Endodermal cell (in vitro differentiated cells): ENCODE results near the gene KLHL22. TPM values are rescaled to one million over a fixed set of nuclear protein-coding genes. Genes with fewer than 3 reads are reported as not detected.
A peak's percentile ranks its signal among the peaks of the same experiment; 100 is the strongest.

ENCODE experiments used
- DNase-seq: peaks from one replicate; pipeline ENCODE4 v3.0.0-alpha.2; 2017
- H3K27ac ChIP-seq: 2 replicates; pipeline ENCODE4 v1.5.1; 2013; ENCODE audit warnings: mild to moderate bottlenecking, low read depth, low read length, moderate library complexity
- H3K27me3 ChIP-seq: 2 replicates; pipeline ENCODE4 v1.6.1; 2013; ENCODE audit warnings: mild to moderate bottlenecking, low read length, moderate library complexity; ENCODE audit not compliant: insufficient read depth, control insufficient read depth, poor library complexity, severe bottlenecking
- H3K36me3 ChIP-seq: 2 replicates; pipeline ENCODE4 v1.7.0; 2013; ENCODE audit warnings: mild to moderate bottlenecking, low read length, moderate library complexity; ENCODE audit not compliant: control insufficient read depth, insufficient read depth
- H3K4me1 ChIP-seq: one replicate; pipeline ENCODE4 v1.7.0; 2013; ENCODE audit warnings: low read length; ENCODE audit not compliant: control insufficient read depth, insufficient read depth
- H3K4me3 ChIP-seq: 2 replicates; pipeline ENCODE4 v1.5.1; 2013; ENCODE audit warnings: mild to moderate bottlenecking, low read length, moderate library complexity
- H3K9ac ChIP-seq: 2 replicates; pipeline ENCODE4 v1.6.1; 2013; ENCODE audit warnings: mild to moderate bottlenecking, low read length, moderate library complexity; ENCODE audit not compliant: poor library complexity, severe bottlenecking; ENCODE audit errors: extremely low read depth
- H3K9me3 ChIP-seq: 2 replicates; pipeline ENCODE4 v1.6.1; 2013; ENCODE audit warnings: mild to moderate bottlenecking, low read length, moderate library complexity; ENCODE audit not compliant: control insufficient read depth
- H3K27ac Mint-ChIP-seq: 2 replicates; pipeline ENCODE4 v1.8.0; 2020; ENCODE audit warnings: mixed read lengths
- H3K27me3 Mint-ChIP-seq: 2 replicates; pipeline ENCODE4 v1.8.0; 2021; ENCODE audit warnings: mild to moderate bottlenecking, mixed read lengths; ENCODE audit not compliant: insufficient read depth
- H3K36me3 Mint-ChIP-seq: 2 replicates; pipeline ENCODE4 v1.8.0; 2020; ENCODE audit warnings: low read depth, mixed read lengths
- H3K4me1 Mint-ChIP-seq: 2 replicates; pipeline ENCODE4 v1.8.0; 2020; ENCODE audit warnings: mixed read lengths
- H3K4me3 Mint-ChIP-seq: 2 replicates; pipeline ENCODE4 v1.8.0; 2020; ENCODE audit warnings: mild to moderate bottlenecking, moderate library complexity, mixed read lengths
- H3K9me3 Mint-ChIP-seq: 2 replicates; pipeline ENCODE4 v1.8.0; 2020; ENCODE audit warnings: mild to moderate bottlenecking, mixed read lengths
- CTCF ChIP-seq: fragments of 200-600 bp; sonication (generic); conservative IDR thresholded peaks from 2 replicates; pipeline ENCODE4 v1.5.0; 2021; ENCODE audit warnings: antibody characterized with exemption, mild to moderate bottlenecking
- WGBS, 2 experiments: methylation state at CpG; one replicate each; pipeline versions ENCODE4 v1.1.5 to v1.1.7; 2013; ENCODE audit warnings: missing lambda C conversion rate in 2 of 2, mixed read lengths in 1 of 2; ENCODE audit not compliant: insufficient coverage in 1 of 2, insufficient read length in 1 of 2; 5-methylcytosine and 5-hydroxymethylcytosine counted together
- total RNA-seq, 2 donors: library from RNA; stranded (reverse); fragmentation: NEBNext Ultra II Directional in 1 of 2; extraction: Animal tissue kit (Norgen Biotek cat#: 25700) in 1 of 2; gene quantifications; 2 replicates in 1 of 2; 3 replicates in 1 of 2; pipeline ENCODE4 v1.2.1, GENCODE V29; 2021

Gene KLHL22
- total RNA-seq, 2 donors from 2014 or later: 26.5 to 32.8 TPM

GRCh38 chr22:20459862-20460261, 35.7 kb downstream of the KLHL22 start:
- Histone ChIP-seq H3K4me1 (no peaks in the 10 kb centered on the region), H3K27ac (peak overlapping the region; percentile 41), H3K36me3 (peaks cover 18% of the 10 kb centered on the region), H3K27me3 (no peaks in the 10 kb centered on the region), H3K9me3 (no peaks in the 10 kb centered on the region), H3K4me3 (no peak overlapping the region), H3K9ac (no peak overlapping the region)
- Mint-ChIP-seq H3K9me3 (no peaks in the 10 kb centered on the region), H3K4me3 (no peak overlapping the region), H3K4me1 (peaks cover 8% of the 10 kb centered on the region), H3K36me3 (peaks cover 17% of the 10 kb centered on the region), H3K27me3 (peaks cover 2% of the 10 kb centered on the region), H3K27ac (no peak overlapping the region)
- no peak for DNase-seq
- WGBS, 2 experiments: 77 to 92% methylated on average over 3 to 4 of the region's 4 CpGs
- TF ChIP-seq CTCF: no peak

DNA sequence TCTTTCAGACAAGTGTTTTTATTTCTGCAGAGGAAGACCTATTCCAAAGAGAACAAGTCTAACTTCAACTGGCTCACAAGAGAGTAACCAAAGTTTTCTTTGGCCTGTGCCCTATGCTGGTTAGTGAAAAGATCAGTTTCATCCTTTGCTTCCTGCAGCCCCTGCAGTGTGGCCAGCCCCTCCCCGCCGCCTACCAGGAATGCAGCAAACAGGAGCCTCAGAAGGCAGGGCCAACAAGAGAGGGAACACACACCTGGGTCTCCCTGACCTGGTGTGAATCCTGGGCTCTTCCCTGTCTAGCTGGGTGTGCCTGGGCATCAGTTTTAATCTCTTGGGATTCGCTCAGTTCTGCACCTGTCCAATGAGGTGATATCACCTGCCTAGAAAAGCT, 36.4 kb downstream of the KLHL22 start:
- H3K9me3 Mint-ChIP-seq: no peaks in the 10 kb centered on the region
- Histone ChIP-seq H3K4me1 (no peaks in the 10 kb centered on the region), H3K27ac (no peak overlapping the region), H3K9me3 (no peaks in the 10 kb centered on the region), H3K27me3 (no peaks in the 10 kb centered on the region), H3K36me3 (peaks cover 18% of the 10 kb centered on the region), H3K4me3 (no peak overlapping the region), H3K9ac (no peak overlapping the region)
- H3K27ac Mint-ChIP-seq: no peak overlapping the region
- no peak for TF ChIP-seq CTCF
- DNase-seq: peak; percentile 75
- H3K36me3 Mint-ChIP-seq: peaks cover 19% of the 10 kb centered on the region
- H3K4me3 Mint-ChIP-seq: no peak overlapping the region
- WGBS, 2 experiments: 86 to 100% methylated on average over 3 of the region's 3 CpGs
- peaks cover 8% of the 10 kb centered on the region for H3K4me1 Mint-ChIP-seq
- peaks cover 2% of the 10 kb centered on the region for H3K27me3 Mint-ChIP-seq

GRCh38 chr22:20458530-20459151, 37.0 kb downstream of the KLHL22 start:
- H3K9me3 Mint-ChIP-seq: no peaks in the 10 kb centered on the region
- Histone ChIP-seq H3K9me3 (no peaks in the 10 kb centered on the region), H3K27me3 (no peaks in the 10 kb centered on the region), H3K4me1 (no peaks in the 10 kb centered on the region), H3K9ac (no peak overlapping the region), H3K36me3 (peaks cover 18% of the 10 kb centered on the region), H3K4me3 (no peak overlapping the region), H3K27ac (no peak overlapping the region)
- peaks cover 15% of the 10 kb centered on the region for H3K36me3 Mint-ChIP-seq
- no peak for DNase-seq
- H3K27ac Mint-ChIP-seq: no peak overlapping the region
- peaks cover 2% of the 10 kb centered on the region for H3K27me3 Mint-ChIP-seq
- 94 to 100% methylated on average over 4 to 8 of the region's 8 CpGs for WGBS, 2 experiments
- H3K4me3 Mint-ChIP-seq: no peak overlapping the region
- peaks cover 8% of the 10 kb centered on the region for H3K4me1 Mint-ChIP-seq
- no peak for TF ChIP-seq CTCF
